HL-60/S4 (cell line): ENCODE data around the gene IRAK2.

Source experiments
- in situ Hi-C: fragments of 300-500 bp; cut with MboI; formaldehyde crosslinking; loops from 2 replicates; pipeline ENCODE4 v1.14.3; 2022; ENCODE audit warnings: low sequenced_read_pairs

The IRAK2 gene

DNA sequence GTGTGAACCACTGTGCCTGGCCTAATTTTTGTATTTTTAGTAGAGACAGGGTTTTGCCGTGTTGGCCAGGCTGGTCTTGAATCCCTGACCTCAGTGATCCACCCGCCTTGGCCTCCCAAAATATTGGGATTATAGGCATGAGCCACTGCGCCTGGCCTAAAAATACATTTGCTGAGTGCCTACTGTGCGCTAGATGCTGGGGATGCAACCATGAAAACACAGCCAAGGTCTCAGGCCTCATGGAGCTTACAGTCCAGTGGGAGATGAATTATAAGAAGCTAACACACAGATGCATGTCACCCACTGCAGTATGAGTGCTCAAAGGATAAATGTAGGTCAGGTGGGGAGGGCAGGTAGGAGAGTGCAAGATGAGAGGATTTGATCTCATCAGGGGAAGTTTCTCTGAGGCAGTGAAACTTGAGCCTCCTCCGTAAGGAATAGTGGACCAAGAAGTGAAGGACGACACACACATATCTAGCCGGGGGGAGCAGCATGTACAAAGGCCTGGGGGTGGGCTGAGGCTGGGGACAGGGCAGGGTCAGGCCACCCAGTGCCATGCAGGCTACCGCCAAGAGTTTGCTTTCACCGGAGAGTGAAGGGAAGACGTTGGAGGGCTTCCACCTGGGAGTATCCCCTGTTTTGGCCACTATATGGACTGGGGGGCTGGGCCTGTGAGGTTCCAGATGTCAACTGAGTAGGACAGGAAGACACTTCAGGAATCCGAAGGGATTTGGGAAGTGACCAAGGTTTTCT is 24.3 kb downstream of the IRAK2 start:
- in situ Hi-C loops: no loop called here

DNA sequence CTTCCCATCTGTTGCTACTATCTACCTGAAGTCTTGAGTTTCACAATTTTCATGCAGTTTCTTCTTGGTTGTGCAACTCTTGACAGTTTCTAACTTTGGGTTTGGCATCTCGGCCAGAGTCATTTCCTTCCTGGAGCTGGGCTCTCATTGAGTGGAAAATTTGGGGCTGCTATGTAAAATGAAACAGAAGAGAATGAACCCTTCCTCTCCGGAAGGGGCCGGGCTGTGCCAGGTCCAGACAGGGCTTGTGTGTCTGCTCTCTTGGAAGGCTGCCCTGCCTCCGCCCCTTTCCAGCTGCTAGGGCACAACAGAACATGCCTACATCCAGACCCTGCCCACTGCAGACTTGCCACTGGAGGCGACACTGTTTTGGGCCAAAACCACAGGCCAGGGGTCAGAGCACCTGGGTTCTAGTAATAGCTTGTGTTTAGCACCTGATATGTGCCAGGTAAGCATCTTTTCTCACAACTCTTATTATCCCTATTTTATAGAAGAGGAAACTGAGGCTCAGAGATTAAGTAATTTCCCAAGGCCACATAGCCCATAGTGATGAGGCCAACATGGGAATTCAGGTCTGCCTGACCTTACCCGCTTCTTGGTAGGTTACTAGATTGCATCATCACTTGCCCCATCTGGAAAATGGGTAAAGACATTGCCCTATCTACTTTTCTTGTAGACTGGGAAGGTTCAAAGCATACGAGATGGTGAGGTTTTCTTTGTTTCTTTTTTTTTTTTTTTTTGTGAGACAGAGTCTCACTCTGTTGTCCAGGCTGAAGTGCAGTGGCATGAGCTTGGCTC is 25.0 kb downstream of the IRAK2 start:
- in situ Hi-C loops: no loop called here

DNA sequence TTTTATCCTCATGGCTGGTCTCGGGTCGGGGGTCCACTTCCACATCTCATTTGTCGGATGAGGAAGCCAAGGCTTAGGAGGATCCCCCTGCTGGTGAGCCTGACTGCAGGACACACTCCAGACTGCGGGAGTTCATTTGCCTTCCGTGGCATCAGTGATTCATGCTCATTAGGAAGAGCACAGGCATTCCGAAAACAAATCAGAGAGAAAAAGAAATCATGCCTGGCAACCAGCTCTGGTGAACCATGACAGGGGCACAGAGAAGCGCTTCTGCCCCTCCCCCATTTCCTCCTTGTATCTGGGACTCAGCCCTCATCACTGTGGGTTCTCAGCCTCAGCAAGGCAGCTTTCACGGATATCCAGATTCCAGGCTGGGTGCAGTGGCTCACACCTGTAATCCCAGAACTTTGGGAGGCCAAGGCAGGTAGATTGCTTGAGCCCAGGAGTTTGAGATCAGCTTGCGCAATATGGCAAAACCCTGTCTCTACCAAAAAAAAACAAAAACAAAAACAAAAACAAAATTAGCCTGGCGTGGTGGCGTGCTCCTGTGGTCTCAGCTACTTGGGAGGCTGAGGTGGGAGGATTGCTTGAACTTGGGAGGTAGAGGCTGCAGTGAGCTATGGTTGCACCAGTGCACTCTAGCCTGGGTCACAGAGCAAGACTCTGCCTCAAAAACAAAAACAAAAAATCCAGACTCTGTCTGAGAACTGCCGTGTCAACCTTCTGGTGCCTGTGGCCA is 28.4 kb downstream of the IRAK2 start:
- in situ Hi-C loops: no loop called here

- in situ Hi-C loops: no loop called here
These were observed 29.1 kb downstream of the IRAK2 start for GRCh38 chr3:10193692-10194327.

DNA sequence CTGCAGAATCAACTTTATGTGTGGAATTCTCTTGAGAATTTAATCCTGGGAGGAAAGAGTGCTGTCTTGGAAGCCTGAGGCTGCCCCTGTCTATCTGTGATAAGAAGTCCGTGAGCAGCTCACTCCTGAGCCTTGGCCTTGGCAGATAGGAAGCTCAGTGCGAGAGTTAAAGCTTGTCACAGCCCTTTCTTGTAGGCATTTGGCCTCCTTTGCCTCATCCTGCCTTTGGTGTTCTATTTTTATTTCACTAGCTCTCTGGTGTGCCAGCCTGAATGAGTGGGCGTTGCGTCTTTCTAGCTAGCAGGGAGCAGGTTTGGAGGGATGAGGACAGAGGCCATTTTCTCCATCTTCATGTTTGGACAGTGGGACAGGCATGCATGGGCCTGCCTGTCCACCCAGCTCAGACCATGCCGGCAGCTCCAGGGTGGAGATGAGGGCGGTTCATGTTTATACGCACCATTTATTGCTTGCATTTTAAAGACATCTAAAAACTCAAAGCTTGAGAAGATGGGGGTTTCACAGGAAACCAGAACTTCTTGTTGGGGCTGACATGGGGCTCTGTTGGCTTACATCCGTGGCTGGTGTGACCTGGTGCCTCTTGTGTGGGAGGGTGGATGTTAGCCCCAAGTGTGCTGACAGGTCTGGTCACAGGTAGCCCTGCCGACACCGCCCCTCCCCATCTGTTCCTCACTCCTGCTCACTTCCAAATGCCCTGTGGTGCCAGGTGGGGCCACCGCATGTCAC is 29.8 kb downstream of the IRAK2 start:
- in situ Hi-C loops: no loop called here

GRCh38 chr3:10195366-10196089 is 30.8 kb downstream of the IRAK2 start:
- in situ Hi-C loops: no loop called here

- in situ Hi-C loops: no loop called here
These were observed 31.8 kb downstream of the IRAK2 start for GRCh38 chr3:10196389-10197052.

DNA sequence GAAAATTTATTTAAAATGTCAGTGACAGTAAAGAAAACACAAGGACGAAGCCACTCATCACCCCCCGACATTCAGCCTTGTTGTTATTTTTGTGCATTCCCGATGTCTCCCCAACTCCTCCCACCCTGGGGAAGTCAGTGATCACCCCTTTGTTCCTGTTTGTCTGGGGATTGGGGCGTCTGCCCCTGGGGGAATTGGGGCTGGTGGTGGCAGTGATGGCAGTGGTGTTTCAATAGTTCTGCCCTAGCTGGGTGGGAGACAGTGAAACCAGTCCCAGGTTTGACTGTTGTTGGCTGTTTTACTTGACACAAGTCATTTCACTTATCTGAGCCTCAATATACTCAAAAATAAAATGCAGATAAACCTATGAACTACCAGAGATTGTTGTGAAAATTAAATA is 33.5 kb downstream of the IRAK2 start:
- in situ Hi-C loops: no loop called here

- in situ Hi-C loops: no loop called here
These were observed 34.3 kb downstream of the IRAK2 start for GRCh38 chr3:10198761-10199649.

GRCh38 chr3:10204921-10205320 is 40.2 kb downstream of the IRAK2 start:
- in situ Hi-C loops: no loop called here

GRCh38 chr3:10205451-10206165 is 40.9 kb downstream of the IRAK2 start:
- in situ Hi-C loops: no loop called here

- in situ Hi-C loops: no loop called here
These were observed 41.4 kb downstream of the IRAK2 start for GRCh38 chr3:10206166-10206511.

DNA sequence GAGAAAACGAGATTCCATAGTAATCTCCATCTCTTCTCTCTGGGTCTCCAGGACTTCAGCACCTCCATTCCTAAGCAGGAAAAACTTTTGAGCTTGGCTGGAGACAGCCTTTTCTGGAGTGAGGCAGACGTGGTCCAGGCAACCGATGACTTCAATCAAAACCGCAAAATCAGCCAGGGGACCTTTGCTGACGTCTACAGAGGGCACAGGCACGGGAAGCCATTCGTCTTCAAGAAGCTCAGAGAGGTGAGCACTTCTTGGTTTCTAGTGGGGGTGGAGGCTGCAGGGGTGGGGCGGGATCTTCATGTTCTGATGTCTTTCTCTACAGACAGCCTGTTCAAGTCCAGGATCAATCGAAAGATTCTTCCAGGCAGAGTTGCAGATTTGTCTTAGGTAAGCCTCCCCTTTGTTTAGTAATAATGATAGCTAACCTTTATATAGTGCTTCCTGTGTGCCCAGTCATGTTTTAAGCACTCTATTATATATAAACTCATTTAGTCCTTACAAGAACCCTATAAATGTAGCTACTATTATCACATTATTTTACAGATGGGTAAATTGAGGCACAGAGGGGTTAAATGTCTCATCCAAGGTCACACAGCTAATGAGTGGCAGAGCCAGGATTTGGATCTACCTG is 48.6 kb downstream of the IRAK2 start:
- in situ Hi-C loops: no loop called here

DNA sequence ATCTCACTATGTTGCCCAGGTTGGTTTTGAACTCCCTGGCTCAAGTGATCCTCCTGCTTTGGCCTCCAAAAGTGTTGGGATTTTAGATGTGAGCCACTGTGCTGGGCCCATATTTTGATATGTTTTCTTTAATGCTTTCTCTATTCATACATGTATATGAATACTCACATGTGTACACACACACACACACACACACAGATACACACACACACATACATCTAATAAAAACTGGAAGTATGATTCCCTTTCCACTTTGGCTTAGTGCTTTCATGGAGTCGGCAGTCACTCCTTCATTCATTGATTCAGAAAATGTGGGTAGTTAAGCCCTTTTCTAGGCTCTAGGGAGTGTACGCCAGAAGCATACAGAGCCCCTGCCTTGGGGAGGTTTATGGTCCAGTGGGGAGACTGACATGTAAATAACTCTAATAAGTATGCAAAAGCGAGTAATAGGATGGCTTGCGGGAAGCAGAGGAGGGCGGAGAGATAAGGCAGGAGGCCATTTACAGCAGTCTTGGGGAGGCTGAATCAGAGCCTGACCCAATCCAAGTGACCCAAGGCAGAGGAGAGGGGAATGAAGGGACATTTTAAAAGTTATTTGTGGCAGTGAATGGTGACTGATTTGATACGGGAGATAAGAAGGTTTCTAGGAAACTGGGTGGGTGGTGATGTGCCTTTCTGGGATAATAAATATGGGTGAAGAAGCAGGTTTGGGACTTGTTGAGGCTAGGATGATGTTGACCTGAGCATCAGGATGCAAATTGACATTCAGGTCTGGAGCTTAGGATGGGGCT is 51.1 kb downstream of the IRAK2 start:
- in situ Hi-C loops: no loop called here

- in situ Hi-C loops: no loop called here
These were observed 52.6 kb downstream of the IRAK2 start for GRCh38 chr3:10217359-10217758.

DNA sequence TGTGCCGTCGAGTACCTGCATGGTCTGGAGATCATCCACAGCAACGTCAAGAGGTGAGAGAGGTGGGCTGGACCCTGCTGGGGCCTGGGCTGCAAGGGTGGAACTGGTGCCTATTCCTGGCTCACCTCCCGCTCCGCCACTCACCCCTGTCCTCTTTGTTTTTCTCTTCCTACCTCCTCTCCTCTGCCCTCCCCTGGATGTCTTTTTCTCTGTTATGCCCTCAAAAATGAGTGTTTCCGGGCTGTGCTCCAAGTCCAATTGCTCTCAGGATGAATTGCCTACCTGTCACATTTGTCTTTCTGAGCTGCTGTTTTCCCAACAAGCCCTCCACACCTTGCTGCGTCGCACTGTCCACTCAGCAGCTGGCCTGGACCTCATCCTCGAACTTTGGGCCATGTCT is 55.0 kb downstream of the IRAK2 start:
- in situ Hi-C loops: no loop called here
